ENCODE measurements around the gene UPK3A. TPM values are rescaled to one million over a fixed set of nuclear protein-coding genes. Genes with fewer than 3 reads are reported as not detected.

Gene UPK3A
- total RNA-seq, 4 donors from 2014 or later, result 0.79 TPM; not detected in 3

GRCh38 chr22:45332001-45332400, 47.3 kb downstream of the UPK3A start:
- in situ Hi-C loops (cut with MboI; ENCODE audit: low pct_ligation_motif_present in 1 of 4, low pct_unique_long_range_greater_than_20kb in 1 of 4, low sequenced_read_pairs in 3 of 4) (no loop called here), intact Hi-C loops (cut with DNase I; ENCODE audit: low total_unique reads) (no loop called here)
- Histone ChIP-seq H3K4me3 (no peak overlapping the region), H3K36me3 (peaks cover 0 to 41% (median 18%) of the 10 kb centered on the region in 4 donors), H3K27ac (no peak overlapping the region), H3K9me3 (no peaks in the 10 kb centered on the region), H3K27me3 (no peaks in the 10 kb centered on the region), H3K4me1 (peaks cover 8 to 11% (median 8%) of the 10 kb centered on the region in 4 donors)
- no peak for DNase-seq
- TF ChIP-seq CTCF (IDR thresholded peaks at IDR 0.05), result no peak
- TF ChIP-seq EP300 (IDR thresholded peaks at IDR 0.05; ENCODE audit: low read depth), result no peak
- no peak for TF ChIP-seq POLR2AphosphoS5 (IDR thresholded peaks at IDR 0.05)
- no peak for TF ChIP-seq POLR2A (IDR thresholded peaks at IDR 0.05)
- WGBS, 2 donors (ENCODE audit: low coverage in 1 of 2), result 95 to 100% methylated on average over 2 to 6 of the region's 7 CpGs

GRCh38 chr22:45334068-45334467, 49.3 kb downstream of the UPK3A start:
- peaks cover 0 to 37% (median 14%) of the 10 kb centered on the region in 4 donors for H3K36me3 ChIP-seq
- H3K27me3 ChIP-seq, result no peaks in the 10 kb centered on the region
- WGBS, 2 donors (ENCODE audit: low coverage in 1 of 2), result 66 to 73% methylated on average over 4 to 5 of the region's 5 CpGs
- no peak overlapping the region for H3K27ac ChIP-seq
- intact Hi-C loops (cut with DNase I; ENCODE audit: low total_unique reads), result no loop called here
- DNase-seq, result no peak
- TF ChIP-seq POLR2AphosphoS5 (IDR thresholded peaks at IDR 0.05), result no peak
- no peaks in the 10 kb centered on the region for H3K9me3 ChIP-seq
- peaks cover 8 to 18% (median 13%) of the 10 kb centered on the region in 4 donors for H3K4me1 ChIP-seq
- no peak overlapping the region for H3K4me3 ChIP-seq
- in situ Hi-C loops (cut with MboI; ENCODE audit: low pct_ligation_motif_present in 1 of 4, low pct_unique_long_range_greater_than_20kb in 1 of 4, low sequenced_read_pairs in 3 of 4), result no loop called here

- peaks cover 0 to 37% (median 14%) of the 10 kb centered on the region in 4 donors for H3K36me3 ChIP-seq
- WGBS, 2 donors (ENCODE audit: low coverage in 1 of 2), result 91% methylated on average over 9 of the region's 9 CpGs; no CpG with 5 or more reads in 1 of the 2 donors
Observed at GRCh38 chr22:45334528-45334927, 49.8 kb downstream of the UPK3A start.

GRCh38 chr22:45335021-45335818, 50.5 kb downstream of the UPK3A start:
- H3K27ac ChIP-seq, result no peak overlapping the region

More at GRCh38 chr22:45334528-45334927, 49.8 kb downstream of the UPK3A start:
- TF ChIP-seq CTCF (IDR thresholded peaks at IDR 0.05) (no peak), POLR2A (IDR thresholded peaks at IDR 0.05) (no peak), EP300 (IDR thresholded peaks at IDR 0.05; ENCODE audit: low read depth) (no peak), POLR2AphosphoS5 (IDR thresholded peaks at IDR 0.05) (no peak)
- intact Hi-C loops (cut with DNase I; ENCODE audit: low total_unique reads), result no loop called here
- Histone ChIP-seq H3K4me3 (no peak overlapping the region), H3K27me3 (no peaks in the 10 kb centered on the region), H3K27ac (no peak overlapping the region), H3K4me1 (peaks cover 8 to 18% (median 13%) of the 10 kb centered on the region in 4 donors), H3K9me3 (no peaks in the 10 kb centered on the region)
- DNase-seq, result no peak
- in situ Hi-C loops (cut with MboI; ENCODE audit: low pct_ligation_motif_present in 1 of 4, low pct_unique_long_range_greater_than_20kb in 1 of 4, low sequenced_read_pairs in 3 of 4), result no loop called here

More at GRCh38 chr22:45335021-45335818, 50.5 kb downstream of the UPK3A start:
- Histone ChIP-seq H3K36me3 (peaks cover 0 to 40% (median 13%) of the 10 kb centered on the region in 4 donors), H3K27me3 (no peaks in the 10 kb centered on the region), H3K4me1 (peaks cover 8 to 18% (median 13%) of the 10 kb centered on the region in 4 donors), H3K4me3 (no peak overlapping the region), H3K9me3 (no peaks in the 10 kb centered on the region)
- intact Hi-C loops (cut with DNase I; ENCODE audit: low total_unique reads), result no loop called here
- TF ChIP-seq CTCF (IDR thresholded peaks at IDR 0.05), result no peak
- TF ChIP-seq POLR2AphosphoS5 (IDR thresholded peaks at IDR 0.05), result no peak
- TF ChIP-seq POLR2A (IDR thresholded peaks at IDR 0.05), result no peak
- in situ Hi-C loops (cut with MboI; ENCODE audit: low pct_ligation_motif_present in 1 of 4, low pct_unique_long_range_greater_than_20kb in 1 of 4, low sequenced_read_pairs in 3 of 4), result no loop called here
- DNase-seq, result no peak
- 77 to 83% methylated on average over 9 to 26 of the region's 26 CpGs for WGBS, 2 donors (ENCODE audit: low coverage in 1 of 2)
